ENCODE measurements around the gene ATP13A3. TPM values are rescaled to one million over a fixed set of nuclear protein-coding genes. Genes with fewer than 3 reads are reported as not detected.

ATP13A3 gene
- total and polyA plus RNA-seq, 12 donors, result 17.6 to 111 (median 63.3) TPM

DNA sequence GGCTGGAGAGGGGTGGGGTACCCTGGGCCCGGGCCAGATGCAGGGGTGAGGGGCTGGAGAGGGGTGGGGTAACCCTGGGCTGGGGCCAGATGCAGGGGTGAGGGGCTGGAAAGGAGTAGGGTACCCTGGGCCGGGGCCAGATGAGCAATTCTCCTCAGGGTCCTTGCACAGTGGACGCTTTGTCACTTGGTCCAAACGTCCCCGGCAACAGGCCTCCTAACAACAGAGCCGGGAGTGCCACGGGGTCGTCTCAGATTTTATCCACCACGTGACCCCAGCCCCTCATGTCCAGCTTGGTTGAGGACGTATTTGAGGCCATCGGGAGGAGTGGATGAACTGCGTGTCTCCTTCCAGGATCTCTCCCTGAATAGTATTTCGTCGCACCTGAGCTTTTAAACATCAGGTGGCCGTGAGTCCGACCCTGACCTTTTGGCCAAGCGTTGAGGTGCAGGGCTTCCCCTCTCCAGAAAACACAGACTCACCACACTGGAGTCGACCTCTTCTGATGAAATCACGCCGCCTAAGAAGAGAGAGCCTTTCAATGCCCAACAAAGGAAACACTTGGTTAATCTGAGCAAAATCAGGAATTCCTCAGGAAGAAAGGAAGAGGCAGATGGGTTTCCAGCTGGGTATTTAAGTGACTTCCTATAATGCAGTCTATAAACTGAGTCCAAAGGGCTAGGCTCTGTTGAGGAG lies 104.5 kb downstream of the ATP13A3 start:
- TF ChIP-seq POLR2A (IDR thresholded peaks at IDR 0.05), result no peak
- no peak for TF ChIP-seq CTCF (IDR thresholded peaks at IDR 0.05)
- DNase-seq, result no peak
- WGBS, 4 donors, result 68 to 74% (median 72%) methylated on average over 14 to 20 of the region's 20 CpGs
- H3K4me1 ChIP-seq (replicated peaks in 1 of 2), result no peaks in the 10 kb centered on the region
- no peak overlapping the region for H3K27ac ChIP-seq
- no peak overlapping the region for H3K4me3 ChIP-seq
- no peaks in the 10 kb centered on the region for H3K9me3 ChIP-seq (replicated peaks in 1 of 3)
- intact Hi-C loops (cut with DNase I), result no loop called here
- no peaks in the 10 kb centered on the region for H3K36me3 ChIP-seq (replicated peaks in 1 of 2)
- peaks cover 5% of the 10 kb centered on the region for H3K27me3 ChIP-seq

DNA sequence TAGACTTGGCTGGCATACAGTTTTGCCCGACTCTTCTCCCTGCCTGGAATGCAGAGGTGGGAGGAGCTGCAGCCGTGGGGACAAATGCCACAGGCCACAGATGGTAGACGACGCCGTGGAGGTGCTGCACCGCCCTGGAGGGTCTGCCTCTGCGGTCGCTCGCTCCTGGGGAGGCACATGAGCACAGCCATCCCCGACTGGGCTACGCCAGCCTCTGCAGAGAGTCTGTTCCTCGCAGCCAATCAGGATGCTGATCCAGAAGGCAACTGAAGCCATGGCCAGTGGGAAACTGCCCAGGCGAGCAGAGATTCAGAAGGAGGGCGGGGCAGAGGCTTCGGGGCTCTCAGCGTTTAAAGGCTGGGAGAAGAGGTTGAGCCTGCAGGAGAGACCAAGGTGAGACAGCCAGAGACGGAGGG lies 105.3 kb downstream of the ATP13A3 start:
- no peaks in the 10 kb centered on the region for H3K36me3 ChIP-seq (replicated peaks in 1 of 2)
- H3K4me1 ChIP-seq (replicated peaks in 1 of 2), result no peaks in the 10 kb centered on the region
- no peak overlapping the region for H3K4me3 ChIP-seq
- TF ChIP-seq POLR2A (IDR thresholded peaks at IDR 0.05), result no peak
- no peak for TF ChIP-seq CTCF (IDR thresholded peaks at IDR 0.05)
- H3K27ac ChIP-seq, result no peak overlapping the region
- peaks cover 5% of the 10 kb centered on the region for H3K27me3 ChIP-seq
- DNase-seq, result no peak
- 55 to 60% (median 56%) methylated on average over 4 to 17 of the region's 17 CpGs for WGBS, 4 donors
- intact Hi-C loops (cut with DNase I), result no loop called here
- no peaks in the 10 kb centered on the region for H3K9me3 ChIP-seq (replicated peaks in 1 of 3)

- H3K27me3 ChIP-seq, result peaks cover 5% of the 10 kb centered on the region
- no peaks in the 10 kb centered on the region for H3K9me3 ChIP-seq (replicated peaks in 1 of 3)
- TF ChIP-seq POLR2A (IDR thresholded peaks at IDR 0.05), result no peak
- TF ChIP-seq CTCF (IDR thresholded peaks at IDR 0.05), result no peak
- H3K4me1 ChIP-seq (replicated peaks in 1 of 2), result no peaks in the 10 kb centered on the region
- WGBS, 4 donors, result 72 to 85% (median 82%) methylated on average over 7 of the region's 7 CpGs
- no peak overlapping the region for H3K4me3 ChIP-seq
- H3K27ac ChIP-seq, result no peak overlapping the region
- DNase-seq, result no peak
- H3K36me3 ChIP-seq (replicated peaks in 1 of 2), result no peaks in the 10 kb centered on the region
- intact Hi-C loops (cut with DNase I), result no loop called here
Observed at GRCh38 chr3:194380326-194380725, 106.5 kb downstream of the ATP13A3 start.

GRCh38 chr3:194379651-194380050 lies 107.2 kb downstream of the ATP13A3 start:
- no peaks in the 10 kb centered on the region for H3K36me3 ChIP-seq (replicated peaks in 1 of 2)
- DNase-seq, result no peak
- no peak overlapping the region for H3K27ac ChIP-seq
- H3K4me1 ChIP-seq (replicated peaks in 1 of 2), result no peaks in the 10 kb centered on the region
- H3K4me3 ChIP-seq, result no peak overlapping the region
- peaks cover 5% of the 10 kb centered on the region for H3K27me3 ChIP-seq
- WGBS, 4 donors, result 79 to 85% (median 84%) methylated on average over 9 of the region's 9 CpGs
- H3K9me3 ChIP-seq (replicated peaks in 1 of 3), result no peaks in the 10 kb centered on the region
- TF ChIP-seq CTCF (IDR thresholded peaks at IDR 0.05) (no peak), POLR2A (IDR thresholded peaks at IDR 0.05) (no peak)
- intact Hi-C loops (cut with DNase I), result no loop called here
